Osteocyte (in vitro differentiated cells): ENCODE results near the gene SLC16A10. TPM values are rescaled to one million over a fixed set of nuclear protein-coding genes. Genes with fewer than 3 reads are reported as not detected.

Source experiments
- DNase-seq: peaks from one replicate; pipeline ENCODE4 v3.0.0; 2021; ENCODE audit warnings: mixed read lengths; ENCODE audit not compliant: unreplicated experiment; ENCODE audit errors: extremely low spot score
- H3K27ac Mint-ChIP-seq: one replicate; pipeline ENCODE4 v1.8.0; 2021; ENCODE audit warnings: mild to moderate bottlenecking, mixed read lengths; ENCODE audit not compliant: unreplicated experiment
- H3K27me3 Mint-ChIP-seq: one replicate; pipeline ENCODE4 v1.8.0; 2021; ENCODE audit warnings: mixed read lengths; ENCODE audit not compliant: unreplicated experiment
- H3K36me3 Mint-ChIP-seq: one replicate; pipeline ENCODE4 v1.8.0; 2021; ENCODE audit warnings: mixed read lengths; ENCODE audit not compliant: unreplicated experiment
- H3K4me1 Mint-ChIP-seq: one replicate; pipeline ENCODE4 v1.8.0; 2021; ENCODE audit warnings: mixed read lengths; ENCODE audit not compliant: unreplicated experiment
- H3K4me3 Mint-ChIP-seq: one replicate; pipeline ENCODE4 v1.8.0; 2021; ENCODE audit warnings: mild to moderate bottlenecking, moderate library complexity, mixed read lengths; ENCODE audit not compliant: unreplicated experiment
- H3K9me3 Mint-ChIP-seq: one replicate; pipeline ENCODE4 v1.8.0; 2021; ENCODE audit warnings: mixed read lengths; ENCODE audit not compliant: unreplicated experiment
- CTCF ChIP-seq: fragments of 200-600 bp; sonication (generic); IDR thresholded peaks from 2 replicates; pipeline ENCODE4 v1.5.0; 2021; ENCODE audit warnings: antibody characterized with exemption, mild to moderate bottlenecking, moderate library complexity
- total RNA-seq: library from RNA; stranded (reverse); gene quantifications from 2 replicates; pipeline ENCODE4 v1.2.1, GENCODE V29; 2021

Gene SLC16A10
- total RNA-seq, 1 donor from 2014 or later, result not detected

DNA sequence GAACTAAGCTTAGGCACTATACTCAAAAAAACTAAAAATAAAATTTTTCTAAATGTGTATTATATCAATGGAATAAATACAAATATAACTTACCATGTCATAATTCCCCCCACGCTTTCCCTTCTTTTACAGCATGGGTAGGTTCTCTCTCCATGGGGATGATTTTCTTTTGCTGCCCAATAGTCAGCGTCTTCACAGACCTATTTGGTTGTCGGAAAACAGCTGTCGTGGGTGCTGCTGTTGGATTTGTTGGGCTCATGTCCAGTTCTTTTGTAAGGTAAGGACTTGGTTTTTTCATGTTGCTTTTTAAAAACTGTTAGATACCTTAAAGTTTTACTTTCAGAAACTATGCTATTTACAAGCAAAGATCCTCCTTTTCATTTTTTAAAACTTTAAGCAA lies 85.3 kb downstream of the SLC16A10 start:
- TF ChIP-seq CTCF, result no peak
- Mint-ChIP-seq H3K27ac (no peak overlapping the region), H3K27me3 (peaks cover 37% of the 10 kb centered on the region), H3K36me3 (no peaks in the 10 kb centered on the region), H3K4me3 (no peak overlapping the region), H3K9me3 (no peaks in the 10 kb centered on the region), H3K4me1 (no peaks in the 10 kb centered on the region)
- no peak for DNase-seq

- no peaks in the 10 kb centered on the region for H3K36me3 Mint-ChIP-seq
- TF ChIP-seq CTCF, result no peak
- H3K4me3 Mint-ChIP-seq, result no peak overlapping the region
- peaks cover 44% of the 10 kb centered on the region for H3K27me3 Mint-ChIP-seq
- no peak for DNase-seq
- no peak overlapping the region for H3K27ac Mint-ChIP-seq
- H3K4me1 Mint-ChIP-seq, result no peaks in the 10 kb centered on the region
- H3K9me3 Mint-ChIP-seq, result no peaks in the 10 kb centered on the region
Observed at GRCh38 chr6:111173341-111173740, 86.0 kb downstream of the SLC16A10 start.

GRCh38 chr6:111173946-111174345 lies 86.6 kb downstream of the SLC16A10 start:
- Mint-ChIP-seq H3K27me3 (peaks cover 47% of the 10 kb centered on the region), H3K9me3 (no peaks in the 10 kb centered on the region), H3K27ac (no peak overlapping the region), H3K4me1 (no peaks in the 10 kb centered on the region), H3K4me3 (no peak overlapping the region), H3K36me3 (no peaks in the 10 kb centered on the region)
- no peak for DNase-seq
- no peak for TF ChIP-seq CTCF

DNA sequence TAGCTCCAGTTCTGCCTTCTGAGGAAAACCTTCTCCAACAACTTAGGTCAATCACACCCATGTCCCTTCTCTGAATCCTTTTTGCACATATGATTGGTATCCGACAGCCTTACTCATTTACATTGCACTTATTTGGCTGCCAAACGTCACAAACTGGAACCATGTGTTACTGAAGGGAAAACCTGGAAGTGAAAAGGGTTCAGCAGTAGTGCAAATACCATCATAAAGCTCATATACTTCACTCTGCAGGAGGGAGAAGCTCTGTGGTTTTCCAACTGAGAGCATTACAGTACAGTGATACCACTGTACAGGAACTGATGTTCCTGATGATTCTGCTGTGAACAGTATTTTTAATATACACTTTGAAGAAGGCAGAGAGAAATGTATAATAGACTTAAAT lies 87.8 kb downstream of the SLC16A10 start:
- no peaks in the 10 kb centered on the region for H3K9me3 Mint-ChIP-seq
- TF ChIP-seq CTCF, result no peak
- no peaks in the 10 kb centered on the region for H3K36me3 Mint-ChIP-seq
- no peaks in the 10 kb centered on the region for H3K4me1 Mint-ChIP-seq
- H3K27me3 Mint-ChIP-seq, result peaks cover 54% of the 10 kb centered on the region
- no peak overlapping the region for H3K4me3 Mint-ChIP-seq
- H3K27ac Mint-ChIP-seq, result no peak overlapping the region
- DNase-seq, result no peak

DNA sequence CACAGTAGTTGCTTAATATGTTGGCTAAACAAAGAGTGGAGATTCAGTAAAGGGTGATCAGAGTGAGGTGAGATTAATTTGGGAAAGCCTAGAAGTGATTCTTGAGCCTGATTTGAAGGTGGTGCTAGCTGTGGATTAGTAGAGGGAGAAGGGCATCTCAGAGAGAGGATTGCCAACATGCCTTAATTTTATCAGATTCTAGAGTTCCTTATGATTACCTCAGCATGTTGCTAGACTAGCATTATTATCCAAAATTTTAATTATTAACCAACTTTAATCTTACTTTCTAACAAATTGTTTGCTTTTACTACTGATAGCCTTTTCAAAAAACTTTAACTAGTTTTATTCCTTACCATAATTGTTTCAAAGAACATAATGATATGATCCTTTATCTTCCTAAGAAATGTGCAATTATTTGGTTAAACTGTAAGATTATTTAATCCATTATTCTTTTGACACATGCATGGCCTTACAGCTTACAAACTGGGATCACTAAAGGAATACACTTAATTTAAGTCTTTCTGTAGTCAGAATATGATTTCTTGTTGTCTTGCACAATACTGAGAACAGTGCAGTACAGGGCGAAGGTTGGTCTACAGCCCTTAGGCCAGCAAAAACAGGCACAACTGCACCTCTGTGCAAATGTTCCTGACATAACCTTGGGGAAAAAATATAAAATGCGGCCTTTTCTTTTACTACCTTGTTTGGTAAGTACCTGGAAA lies 88.9 kb downstream of the SLC16A10 start:
- Mint-ChIP-seq H3K9me3 (no peaks in the 10 kb centered on the region), H3K27ac (no peak overlapping the region), H3K4me3 (no peak overlapping the region), H3K4me1 (no peaks in the 10 kb centered on the region), H3K27me3 (peaks cover 56% of the 10 kb centered on the region), H3K36me3 (no peaks in the 10 kb centered on the region)
- DNase-seq, result no peak
- TF ChIP-seq CTCF, result no peak
